AG20443 (cell line): Measurements from ENCODE around the gene CCDC6.

Source experiments
- DNase-seq: peaks from one replicate; pipeline ENCODE4 v3.0.0; 2012; ENCODE audit warnings: low spot score, mixed read lengths

The CCDC6 gene

DNA sequence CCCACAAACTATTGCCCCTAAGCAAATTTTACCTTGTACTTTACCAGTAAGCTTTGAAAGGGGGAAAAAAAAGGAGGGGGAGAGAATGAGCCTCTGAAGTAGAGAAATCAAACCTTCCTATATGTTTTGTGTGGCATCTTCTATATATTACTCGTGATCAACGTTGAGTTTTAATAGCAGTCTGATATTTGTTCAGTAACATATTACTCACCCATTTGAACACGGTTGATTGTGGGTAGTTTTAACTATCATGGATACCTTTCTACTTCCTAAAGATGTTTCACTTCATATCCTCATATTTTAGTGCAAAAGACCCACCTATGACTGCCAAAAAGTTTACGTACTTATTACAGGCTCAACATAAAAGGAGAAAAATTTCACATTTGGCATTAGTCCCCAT is 54.5 kb downstream of the CCDC6 start:
- no peak for DNase-seq

DNA sequence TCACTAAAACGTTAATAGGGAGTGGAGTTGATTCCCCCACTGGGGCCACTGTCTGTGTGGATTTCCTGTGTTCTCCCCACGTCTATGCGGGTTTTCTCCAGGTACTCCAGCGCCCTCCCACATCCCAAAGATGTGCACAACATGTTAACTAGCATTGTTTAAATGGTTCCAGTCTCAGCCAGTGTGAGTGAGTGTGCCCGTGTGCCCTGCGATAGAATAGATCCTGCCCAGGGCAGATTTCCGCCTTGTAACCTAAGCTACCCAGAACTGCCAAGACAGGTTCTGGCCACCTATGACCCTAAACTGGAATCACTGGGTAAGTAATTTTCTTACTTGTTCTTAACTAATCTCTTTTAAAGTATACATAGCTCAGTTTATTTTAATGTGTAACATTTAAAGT is 58.5 kb downstream of the CCDC6 start:
- no peak for DNase-seq

GRCh38 chr10:59847326-59847725 is 59.0 kb downstream of the CCDC6 start:
- DNase-seq, result no peak

DNA sequence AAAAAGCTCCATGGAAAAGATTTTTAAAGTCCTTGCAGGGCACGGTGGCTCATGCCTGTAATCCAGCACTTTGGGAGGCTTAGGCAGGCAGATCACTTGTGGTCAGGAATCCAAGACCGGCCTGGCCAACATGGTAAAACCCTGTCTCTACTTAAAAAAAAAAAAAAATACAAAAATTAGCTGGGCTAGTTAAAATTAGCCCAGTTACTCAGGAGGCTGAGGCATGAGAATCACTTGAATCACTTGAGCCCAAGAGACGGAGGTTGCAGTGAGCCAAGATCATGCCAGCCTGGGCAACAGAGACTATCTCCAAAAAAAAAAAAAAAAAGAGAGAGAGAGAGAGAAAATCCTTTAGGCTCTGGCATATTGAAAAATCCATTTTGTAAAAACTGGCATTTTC is 61.9 kb downstream of the CCDC6 start:
- DNase-seq, result no peak

- DNase-seq, result no peak
Measured at GRCh38 chr10:59843748-59844147, 62.6 kb downstream of the CCDC6 start.

DNA sequence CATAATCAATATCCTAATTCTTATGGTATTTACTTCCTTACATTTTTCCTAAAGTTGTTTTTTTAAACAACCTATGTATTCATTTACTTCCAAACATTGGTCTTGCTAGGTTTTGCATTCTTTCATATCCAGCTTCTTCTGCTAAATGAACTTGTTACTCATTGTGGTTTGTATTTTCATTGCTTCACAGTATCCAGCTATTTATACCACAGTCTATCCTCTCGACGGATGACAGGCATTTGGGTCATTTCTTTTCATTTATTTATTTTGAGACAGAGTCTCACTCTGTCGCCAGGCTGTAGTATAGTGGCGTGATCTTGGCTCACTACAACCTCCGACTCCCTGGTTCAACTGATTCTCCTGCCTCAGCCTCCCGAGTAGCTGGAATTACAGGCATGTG is 66.8 kb downstream of the CCDC6 start:
- peak; percentile 73 for DNase-seq

GRCh38 chr10:59838085-59838789 is 68.1 kb downstream of the CCDC6 start:
- DNase-seq, result no peak

- DNase-seq, result no peak
Measured at GRCh38 chr10:59833810-59834209, 72.5 kb downstream of the CCDC6 start.

DNA sequence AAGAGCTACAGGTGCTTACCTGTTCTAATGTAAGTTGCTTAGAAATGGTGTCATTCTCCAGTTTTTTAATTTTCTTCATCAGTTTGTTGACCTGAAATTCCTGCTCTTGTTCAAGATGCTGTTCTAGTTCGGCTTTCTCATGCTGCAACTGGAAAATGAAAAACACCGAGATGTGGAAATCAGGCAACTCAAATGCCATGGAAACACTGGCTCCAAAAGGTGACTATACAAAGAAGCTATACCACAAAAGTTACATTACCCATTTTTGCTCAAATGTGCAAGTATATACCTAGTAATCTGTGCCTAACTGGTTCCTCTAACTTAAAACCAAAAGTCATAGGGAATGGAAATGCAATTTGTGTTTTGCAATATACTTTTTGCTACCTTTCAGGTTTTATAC is 73.8 kb downstream of the CCDC6 start:
- no peak for DNase-seq

DNA sequence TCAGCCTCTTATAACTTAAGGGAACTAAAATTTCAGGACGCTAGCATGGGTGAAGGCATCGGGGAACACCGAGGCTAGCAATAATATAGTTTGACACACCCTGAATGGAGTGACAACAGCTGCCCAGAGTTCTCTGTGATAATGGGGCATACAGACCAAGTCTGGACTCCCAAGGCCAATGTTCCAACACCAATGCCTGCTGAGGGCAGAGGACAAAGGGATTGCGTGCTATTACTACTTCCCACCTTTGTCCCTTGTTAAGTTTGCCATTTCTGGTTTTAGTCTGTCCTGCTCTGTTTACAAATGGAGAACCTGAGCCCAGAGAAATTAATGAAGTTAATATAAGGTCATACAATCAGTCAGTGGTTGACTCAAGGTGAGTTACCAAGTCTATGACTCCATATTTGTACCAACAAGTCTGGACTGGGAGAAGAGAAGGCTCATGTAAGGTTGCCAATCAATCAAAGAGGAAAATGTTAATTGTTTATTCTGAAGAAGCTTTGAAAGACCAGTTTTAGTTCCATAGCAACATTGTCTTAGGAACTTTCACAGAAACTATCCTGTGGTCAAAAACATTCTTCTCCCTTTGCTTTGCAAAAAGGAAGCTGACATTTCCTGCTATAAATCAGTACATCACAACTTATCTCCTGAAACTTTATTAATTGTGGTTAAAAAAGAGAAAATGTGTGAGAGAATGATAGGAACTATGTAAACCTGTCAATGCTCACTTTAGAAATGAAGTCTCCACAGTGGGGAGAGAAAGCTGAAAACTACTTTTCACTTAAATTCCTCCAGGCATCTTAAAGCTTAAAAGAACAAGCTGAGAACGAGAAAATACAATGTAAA is 74.5 kb downstream of the CCDC6 start:
- no peak for DNase-seq

DNA sequence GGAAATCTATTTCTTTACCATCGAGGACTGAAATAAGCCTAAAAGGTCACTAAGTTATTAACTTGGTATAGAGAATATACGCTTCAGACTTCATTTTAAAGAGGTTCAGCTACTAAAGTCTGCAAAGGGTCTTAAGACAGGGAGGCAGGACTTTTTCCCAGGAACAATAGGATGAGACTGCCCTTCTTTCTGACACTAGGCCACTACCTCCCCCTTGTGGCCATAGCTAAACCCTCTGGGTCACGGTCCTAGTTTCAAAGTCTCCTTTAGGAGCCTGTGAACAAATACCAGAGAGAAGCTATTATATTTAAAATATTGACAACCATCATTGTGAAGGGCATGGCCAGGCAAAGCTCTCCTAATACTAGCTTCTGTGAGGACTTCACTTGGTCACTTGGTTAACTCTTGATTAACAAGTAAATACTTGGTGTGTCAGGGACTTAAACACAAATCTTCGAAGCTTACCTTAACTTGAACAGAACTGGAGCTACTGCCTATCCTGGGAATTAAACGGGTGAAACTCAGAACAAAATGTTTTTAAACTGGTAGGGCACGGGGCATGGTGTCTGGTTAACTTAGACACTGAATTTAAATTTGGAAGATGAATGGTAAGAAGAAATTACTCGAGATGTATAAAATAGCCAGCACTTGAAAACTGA is 75.6 kb downstream of the CCDC6 start:
- DNase-seq, result peak; percentile 80

DNA sequence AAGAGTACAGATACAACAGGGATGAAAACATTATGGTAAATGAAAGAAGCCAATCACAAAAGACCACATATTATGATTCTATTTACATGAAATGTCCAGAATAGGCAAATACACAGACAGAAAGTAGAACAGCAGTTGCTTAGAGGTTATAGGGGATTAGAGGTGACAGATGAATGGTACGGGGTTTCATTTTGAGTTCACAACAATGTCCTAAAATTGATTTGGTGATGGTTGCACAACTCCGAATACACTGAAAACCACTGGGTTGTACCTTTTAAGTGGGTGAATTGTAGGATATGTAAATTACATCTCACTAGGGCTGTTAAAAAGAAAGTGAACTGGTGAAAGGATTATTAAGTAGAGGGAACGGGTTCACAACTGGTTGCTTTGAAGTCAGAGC is 76.8 kb downstream of the CCDC6 start:
- no peak for DNase-seq

DNA sequence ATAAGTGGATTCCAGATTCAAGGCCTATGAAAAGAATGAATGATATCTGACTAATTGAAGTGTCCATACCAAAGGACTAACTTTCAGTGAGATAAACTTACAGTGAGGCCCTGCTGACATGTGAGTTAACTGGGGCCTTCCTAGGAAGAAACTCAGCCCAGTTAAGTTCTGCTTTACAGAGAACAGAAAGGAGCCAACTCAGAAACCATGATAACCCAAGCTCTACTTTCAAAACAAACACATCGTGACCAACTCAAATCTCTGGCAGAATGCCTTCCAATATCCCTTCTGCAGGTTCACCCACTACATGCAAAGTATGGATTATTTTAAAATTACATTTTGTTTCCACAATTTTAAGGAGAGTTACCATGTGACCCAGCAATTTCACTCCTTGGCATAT is 77.3 kb downstream of the CCDC6 start:
- no peak for DNase-seq

- DNase-seq, result peak; percentile 28
Measured at GRCh38 chr10:59825932-59826331, 80.4 kb downstream of the CCDC6 start.

GRCh38 chr10:59823751-59824150 is 82.6 kb downstream of the CCDC6 start:
- DNase-seq, result no peak

DNA sequence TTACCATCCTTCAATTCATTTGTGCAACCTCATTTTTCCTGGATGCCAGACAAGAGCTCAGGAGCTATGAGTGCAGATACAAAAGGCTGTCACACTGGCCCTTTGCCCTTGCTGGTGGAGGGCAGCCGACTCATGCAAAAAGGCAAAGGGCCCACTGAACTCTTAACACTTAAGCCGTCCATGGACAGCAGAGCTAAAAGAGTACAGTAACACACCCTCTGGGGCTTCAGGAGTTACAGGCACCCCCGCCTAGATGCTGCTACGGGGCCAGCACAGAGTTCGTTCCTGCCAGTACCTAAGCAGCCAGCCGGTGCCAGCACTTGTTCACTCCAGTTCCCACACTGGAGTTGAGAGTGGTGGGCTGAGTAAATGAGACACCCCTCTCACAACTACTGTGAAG is 83.2 kb downstream of the CCDC6 start:
- DNase-seq, result no peak

DNA sequence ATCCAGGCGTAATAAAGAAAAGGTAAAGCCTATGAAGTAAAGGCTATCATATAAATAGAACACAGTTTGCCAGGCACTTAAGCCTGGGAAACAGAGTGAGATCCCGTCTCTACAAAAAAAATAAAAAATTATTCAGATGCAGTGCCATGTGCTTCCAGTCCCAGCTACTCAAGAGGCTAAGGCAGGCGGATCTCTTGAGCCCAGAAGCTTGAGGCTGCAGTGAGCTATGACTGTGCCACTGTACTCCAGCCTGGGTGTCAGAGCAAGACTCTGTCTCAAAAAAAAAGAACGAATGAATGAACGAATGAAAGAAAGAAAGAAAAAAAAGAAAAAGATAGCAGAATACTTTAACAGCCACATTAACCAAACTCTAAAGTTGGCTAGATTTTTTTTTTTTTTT is 85.9 kb downstream of the CCDC6 start:
- no peak for DNase-seq

DNA sequence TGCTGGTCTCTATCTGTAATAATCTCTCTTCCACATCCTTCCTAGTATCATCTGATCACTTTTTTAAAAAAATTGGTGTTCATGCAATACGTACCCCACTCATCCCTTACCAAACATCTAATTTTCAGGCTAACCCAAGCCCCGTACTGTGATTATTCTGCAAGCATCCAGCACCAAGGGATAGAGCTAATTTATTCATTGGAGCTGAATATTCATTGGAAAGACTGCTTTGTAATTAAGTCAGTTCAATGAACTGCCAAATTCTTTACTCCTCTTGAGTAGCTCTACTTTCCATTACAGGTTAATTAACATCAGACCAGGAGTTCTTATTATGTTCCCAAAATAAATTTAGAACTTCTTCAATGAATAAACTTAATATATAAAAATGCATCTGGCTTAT is 86.7 kb downstream of the CCDC6 start:
- no peak for DNase-seq

DNA sequence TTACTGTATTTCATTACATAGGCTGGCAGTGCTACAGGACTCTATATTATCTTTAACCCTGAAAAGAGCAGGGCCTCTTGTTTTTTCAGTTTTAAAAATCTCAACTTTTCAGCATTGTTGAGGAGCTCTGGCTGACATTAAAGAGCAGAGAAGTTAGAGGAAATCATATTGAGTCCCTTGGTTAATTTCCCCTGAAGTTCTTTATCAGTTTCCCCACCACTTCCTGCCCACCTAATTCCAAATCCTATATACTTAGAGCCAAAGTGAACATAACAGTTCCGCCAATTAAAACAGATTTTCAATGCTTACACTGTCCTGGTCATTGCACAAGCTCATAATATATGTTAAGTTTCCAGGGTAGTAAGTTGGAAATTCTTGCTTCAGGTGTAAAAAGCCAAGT is 87.1 kb downstream of the CCDC6 start:
- no peak for DNase-seq

GRCh38 chr10:59817773-59818172 is 88.6 kb downstream of the CCDC6 start:
- no peak for DNase-seq

GRCh38 chr10:59814878-59815277 is 91.5 kb downstream of the CCDC6 start:
- DNase-seq, result no peak

- DNase-seq, result no peak
Measured at GRCh38 chr10:59812519-59813122, 93.7 kb downstream of the CCDC6 start.

DNA sequence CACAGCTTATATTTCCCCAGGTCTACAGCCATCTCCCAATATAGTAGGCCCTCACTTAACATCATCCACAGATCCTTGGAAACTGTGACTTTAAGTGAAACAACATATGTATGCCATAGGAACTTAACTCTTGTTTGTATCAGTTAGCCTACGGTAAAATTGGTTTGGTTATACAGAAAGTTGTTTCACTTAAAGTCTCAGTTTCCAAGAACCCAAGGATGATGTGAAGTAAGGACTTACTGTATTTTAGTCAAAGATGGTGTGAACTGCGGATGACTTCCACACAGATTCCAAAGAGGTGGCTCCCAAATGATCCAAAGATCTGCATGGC is 96.7 kb downstream of the CCDC6 start:
- DNase-seq, result no peak
